MV-4-11 (cell line): Measurements from ENCODE around the gene EGFL7.
"Not testable (repeated sequence)": the region's sequence is repeated elsewhere in the genome, so short reads cannot be mapped to it uniquely, and the experiment has no call there.

Experiments used
- DNase-seq: peaks from one replicate; lab custom pipeline; 2025; lab: John Stamatoyannopoulos, UW

Gene EGFL7

DNA sequence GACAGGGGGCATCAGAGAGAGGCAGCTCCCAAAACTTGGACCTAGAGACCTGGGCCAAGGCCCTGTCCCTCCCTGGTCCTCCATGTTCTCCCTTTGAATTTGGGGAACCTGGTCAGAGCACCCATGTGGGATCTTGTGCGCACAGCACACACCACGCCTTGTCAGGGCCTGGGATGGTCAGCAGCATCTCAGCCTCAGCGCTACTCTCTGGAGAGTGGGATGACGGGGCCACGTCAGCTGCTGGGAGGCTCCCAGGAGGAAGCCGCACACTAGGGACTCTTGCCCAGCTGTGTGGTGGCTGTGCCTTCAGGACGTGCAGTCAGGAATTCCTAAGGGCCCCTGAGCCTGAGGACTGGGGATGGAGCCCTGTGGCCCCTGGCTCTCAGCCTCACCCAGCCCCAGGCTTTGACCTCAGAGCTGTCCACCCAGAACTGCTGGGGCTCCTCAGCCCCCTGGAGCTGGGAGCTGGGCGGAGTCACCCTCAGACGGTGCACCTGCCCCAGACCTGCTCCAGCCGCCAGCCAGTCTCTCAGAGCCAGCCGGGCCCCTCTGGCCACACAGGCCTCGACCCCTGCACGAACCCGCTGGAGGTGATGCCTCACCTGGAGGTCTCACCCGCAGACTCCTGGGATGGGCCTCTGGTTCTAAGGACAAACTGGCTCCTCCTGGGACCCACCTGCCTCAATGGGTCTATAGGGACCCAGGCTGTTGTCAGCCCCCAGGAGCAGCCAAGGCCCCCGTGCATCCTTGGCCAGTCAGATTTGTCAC, 38.3 kb upstream of the EGFL7 start:
- no peak for DNase-seq

GRCh38 chr9:136625101-136626065, 37.3 kb upstream of the EGFL7 start:
- DNase-seq: peak; percentile 22

DNA sequence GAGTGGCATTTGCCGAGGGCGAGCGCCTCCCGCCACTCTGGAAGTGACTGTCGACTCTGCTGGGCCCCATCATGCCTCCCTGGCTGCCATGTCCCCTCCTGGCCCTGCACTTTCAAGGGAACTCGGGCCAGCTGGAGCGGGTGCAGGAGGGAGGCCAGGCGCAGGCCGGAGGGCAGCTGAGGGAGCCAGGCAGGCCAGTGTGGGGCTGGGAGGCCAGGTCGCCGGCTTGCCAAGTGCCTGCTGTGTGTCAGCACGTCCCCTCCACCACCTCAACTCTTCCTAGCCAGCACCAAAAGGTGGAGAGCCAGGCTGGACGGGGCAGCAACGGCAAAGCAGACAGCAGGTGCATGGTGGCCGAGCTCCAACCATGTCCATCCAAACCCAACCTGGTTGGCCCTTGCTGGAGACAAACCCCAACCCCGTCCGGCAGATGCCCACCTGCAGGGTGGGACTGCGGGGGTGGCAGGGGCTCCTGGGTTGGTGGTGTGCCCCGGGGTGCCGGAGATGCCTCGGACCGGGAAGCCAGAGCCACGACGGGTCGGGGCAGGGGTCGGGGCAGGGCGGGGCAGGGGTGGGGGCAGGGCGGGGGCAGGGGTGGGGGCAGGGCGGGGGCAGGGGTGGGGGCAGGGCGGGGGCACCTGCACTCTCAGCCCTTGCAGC, 36.5 kb upstream of the EGFL7 start:
- DNase-seq: no peak

- no peak for DNase-seq
These were observed 35.7 kb upstream of the EGFL7 start for GRCh38 chr9:136626740-136627642.

GRCh38 chr9:136627703-136628102, 35.0 kb upstream of the EGFL7 start:
- no peak for DNase-seq

GRCh38 chr9:136628268-136628667, 34.4 kb upstream of the EGFL7 start:
- DNase-seq: no peak

DNA sequence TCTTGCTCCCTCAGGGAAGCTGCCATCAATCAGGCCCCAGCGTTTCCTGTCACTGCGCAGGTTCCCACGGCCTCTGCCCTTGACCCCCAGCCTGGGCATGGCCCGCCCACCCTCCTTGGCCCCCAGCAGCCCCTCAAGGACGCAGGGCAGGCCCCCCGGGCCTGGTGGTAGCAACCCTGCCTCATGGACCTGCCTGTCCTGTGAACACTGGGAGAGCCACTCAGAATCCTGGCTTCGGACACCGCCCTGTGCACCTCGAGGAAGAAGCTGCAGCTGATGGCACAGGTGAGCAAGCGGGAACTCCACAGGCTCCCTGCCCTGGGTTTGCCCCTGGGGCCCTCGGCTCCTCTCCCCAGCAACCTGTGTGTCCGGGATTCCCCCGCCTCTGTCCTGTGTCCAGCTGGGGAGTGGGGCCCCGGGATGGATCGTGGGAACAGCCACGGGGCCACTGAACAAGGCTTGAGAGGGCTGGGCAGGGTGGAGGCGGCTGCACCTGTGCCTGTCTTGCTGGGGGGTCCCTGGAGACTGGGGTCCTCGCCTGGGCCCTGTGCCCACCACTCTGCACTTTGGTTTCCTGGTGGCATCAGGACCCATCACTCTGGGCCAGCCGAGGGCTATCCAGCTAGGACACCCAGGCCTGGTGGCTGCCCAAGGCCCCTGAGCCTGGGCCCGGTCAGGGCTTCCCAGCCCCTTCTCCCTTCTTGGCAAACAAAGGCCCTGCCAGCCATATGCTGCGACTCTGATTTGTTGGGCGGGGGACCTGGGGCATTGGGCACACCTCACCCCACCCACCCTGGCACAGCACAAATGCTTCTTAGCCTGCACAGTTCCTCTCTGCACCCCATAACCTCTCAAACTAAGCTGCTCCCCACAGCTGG, 33.5 kb upstream of the EGFL7 start:
- DNase-seq: no peak

DNA sequence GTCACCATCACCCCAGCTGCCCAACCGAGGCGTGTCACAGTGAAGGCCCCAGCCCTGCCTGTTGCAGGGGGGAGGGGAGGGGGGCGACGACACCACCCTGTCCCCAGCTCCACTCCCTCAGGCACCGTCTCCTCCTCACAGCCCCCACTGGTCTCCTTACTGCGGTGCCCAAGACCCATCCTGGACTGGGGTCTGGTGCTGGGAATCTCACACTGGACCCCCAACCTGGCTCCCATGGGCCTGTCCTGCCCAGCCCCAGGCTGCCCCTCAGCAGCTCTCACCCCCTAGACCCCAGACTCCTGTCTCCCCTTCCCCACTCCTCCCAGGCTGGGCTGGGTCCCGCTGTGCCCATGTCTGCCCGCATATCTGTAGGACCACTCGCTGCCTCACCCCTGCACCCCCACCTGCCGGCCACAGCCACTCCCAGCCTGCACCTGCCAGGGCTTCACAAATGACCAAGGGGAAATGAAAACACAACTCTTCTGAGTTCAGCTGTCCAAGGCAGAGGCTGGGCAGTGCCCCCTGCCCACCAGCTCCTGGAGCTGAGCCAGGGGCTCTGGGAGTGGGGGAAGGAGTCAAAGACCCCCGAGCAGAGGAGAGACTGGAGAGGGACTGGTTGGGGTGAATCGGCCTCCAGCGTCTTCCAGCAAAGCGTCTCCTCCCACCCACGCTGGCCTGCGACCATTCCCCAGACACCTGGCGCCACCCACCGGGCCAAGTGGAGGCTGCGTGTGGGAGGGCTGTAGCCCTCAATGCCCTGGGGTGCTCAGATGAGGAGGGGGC, 32.6 kb upstream of the EGFL7 start:
- DNase-seq: peak; percentile 33

- no peak for DNase-seq
These were observed 32.1 kb upstream of the EGFL7 start for GRCh38 chr9:136630662-136630992.

DNA sequence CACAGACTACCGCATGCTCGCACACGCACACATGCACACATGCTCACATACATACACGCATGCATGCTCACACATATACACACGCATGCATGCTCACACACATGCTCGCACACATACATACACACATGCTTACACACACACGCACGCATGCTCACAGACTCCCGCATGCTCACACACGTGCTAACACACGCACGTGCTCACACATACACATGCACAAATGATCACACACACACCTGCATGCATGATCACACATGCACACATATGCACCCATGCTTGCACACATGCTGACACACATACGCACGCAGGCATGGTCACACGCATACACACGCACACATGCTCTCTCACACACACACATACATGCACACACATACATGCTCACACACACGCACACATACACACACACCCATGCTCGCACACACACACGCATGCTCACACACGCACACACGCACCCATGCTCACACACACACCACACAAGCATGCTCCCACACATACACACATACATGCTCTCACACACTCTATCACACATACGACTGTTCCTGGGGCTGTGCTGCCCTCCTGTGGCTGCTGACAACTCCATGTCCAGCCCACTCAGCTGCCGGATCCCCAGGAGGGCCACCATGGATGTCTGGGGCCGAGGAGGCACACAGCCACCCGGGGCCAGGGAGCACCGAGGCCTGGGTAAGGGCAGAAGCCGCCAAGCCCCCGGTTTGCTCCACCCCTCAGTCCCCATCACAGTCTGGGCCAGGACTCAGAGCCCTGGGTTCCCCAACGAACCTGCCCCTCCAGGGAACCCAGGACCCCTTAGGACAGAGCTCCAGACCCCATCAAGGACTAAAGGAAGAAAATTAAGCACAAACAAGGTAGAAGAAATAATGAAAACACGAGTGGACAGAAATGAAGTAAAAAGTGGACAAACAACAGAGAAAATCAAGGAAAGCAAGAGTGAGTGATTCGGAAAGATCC, 31.4 kb upstream of the EGFL7 start:
- peak; percentile 78 for DNase-seq

- not testable (repeated sequence) for DNase-seq
These were observed 30.6 kb upstream of the EGFL7 start for GRCh38 chr9:136632072-136632471.

DNA sequence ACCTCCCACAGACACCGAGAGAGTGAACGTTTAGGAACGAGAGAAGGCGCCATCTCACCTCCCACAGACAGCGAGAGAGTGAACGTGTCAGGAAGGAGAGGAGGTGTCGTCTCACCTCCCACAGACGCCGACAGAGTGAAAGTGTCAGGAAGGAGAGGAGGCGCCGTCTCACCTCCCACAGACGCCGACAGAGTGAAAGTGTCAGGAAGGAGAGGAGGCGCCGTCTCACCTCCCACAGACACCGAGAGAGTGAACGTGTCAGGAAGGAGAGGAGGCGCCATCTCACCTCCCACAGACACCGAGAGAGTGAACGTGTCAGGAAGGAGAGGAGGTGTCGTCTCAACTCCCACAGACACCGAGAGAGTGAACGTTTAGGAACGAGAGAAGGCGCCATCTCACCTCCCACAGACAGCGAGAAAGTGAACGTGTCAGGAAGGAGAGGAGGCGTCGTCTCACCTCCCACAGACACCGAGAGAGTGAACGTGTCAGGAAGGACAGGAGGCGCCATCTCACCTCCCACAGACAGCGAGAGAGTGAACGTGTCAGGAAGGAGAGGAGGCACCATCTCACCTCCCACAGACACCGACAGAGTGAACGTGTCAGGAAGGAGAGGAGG, 30.1 kb upstream of the EGFL7 start:
- DNase-seq: not testable (repeated sequence)

DNA sequence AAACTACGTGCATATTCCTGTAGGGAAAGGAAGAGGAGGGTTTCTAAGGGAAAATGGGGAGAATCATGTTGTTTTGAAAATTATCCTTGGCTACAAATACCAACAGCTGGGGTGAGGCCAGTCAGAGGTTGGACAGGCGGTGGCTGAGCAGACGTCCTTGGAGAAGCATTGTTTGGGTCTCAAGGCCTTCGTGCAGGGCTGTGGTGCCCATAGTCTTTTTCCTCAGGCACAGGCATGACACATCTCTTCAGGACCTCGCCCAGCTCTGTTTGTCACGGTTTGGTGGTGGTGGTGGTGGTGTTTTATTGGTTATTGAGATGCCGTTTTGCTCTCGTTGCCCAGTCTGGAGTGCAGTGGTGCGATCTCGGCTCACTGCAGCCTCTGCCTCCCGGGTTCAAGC, 27.8 kb upstream of the EGFL7 start:
- no peak for DNase-seq

DNA sequence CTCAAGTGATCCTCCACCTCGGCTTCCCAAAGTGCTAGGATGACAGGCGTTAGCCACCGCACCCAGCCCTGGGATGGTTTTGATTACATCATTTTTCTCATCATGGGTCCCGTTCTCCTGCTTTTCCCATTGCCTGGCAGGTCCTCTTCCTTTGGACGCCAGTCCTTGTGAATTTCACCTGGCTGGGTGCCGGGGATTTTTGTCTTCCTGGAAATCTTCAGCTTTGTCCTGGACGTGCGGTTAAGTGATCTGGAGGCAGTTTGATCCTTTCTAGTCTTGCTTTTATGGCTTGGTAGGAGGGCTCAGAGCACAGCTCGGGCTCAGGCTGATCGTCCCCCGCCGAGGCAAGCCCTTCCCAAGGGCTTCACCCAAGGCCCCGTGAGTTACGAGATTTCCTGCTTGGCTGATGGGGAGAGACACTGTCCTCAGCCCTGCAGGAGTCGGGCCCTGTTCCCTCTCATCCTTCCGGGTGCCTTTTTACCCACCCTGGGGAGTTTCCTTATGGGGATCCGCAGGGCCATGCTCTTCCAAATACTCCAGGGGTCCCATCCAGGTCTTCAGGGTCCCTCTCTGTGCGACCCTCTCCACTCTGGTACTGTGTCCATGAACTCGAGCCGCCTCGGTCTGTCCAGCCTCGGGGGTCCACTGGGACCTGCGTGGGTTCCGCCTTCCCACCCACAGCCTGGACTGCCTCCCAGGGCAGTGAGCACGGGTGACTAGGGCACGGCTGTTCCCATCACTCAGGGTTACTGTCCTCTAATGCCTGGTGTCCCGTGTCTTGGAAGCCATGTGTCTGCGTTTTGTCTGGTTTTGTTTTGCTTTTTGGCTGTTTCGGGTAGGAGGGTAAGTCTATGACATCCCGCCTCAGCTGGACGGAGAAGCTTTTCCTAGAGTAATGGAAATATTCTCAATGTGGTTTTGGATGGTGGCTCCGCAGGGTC, 22.3 kb upstream of the EGFL7 start:
- no peak for DNase-seq

DNA sequence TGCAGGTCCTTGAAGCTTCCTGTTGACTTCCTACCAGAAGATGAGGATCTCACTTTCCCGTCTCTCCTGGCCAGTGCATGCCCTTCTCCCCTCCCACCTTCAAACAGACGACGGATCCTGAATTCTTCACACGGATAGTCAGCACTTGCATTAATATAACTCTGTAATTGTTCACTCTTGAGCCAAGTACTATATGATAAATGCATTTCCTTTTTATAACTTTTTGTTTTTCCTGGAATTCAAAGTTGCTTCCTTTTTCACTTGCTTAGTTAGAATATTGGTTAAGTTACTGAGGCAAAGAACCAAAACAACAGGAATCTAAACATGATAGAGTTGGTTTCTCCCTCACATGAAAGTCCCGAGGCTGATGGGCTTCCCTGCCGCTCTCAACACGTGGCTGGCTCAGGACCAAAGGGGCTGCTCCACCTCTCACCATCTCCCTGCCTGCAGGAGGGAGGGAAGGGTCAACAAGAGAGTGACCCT, 20.2 kb upstream of the EGFL7 start:
- DNase-seq: no peak

- DNase-seq: no peak
These were observed 18.9 kb upstream of the EGFL7 start for GRCh38 chr9:136643596-136644342.
